NOMO-1 (cell line): ENCODE measurements around the gene CA10.

ENCODE experiments used
- DNase-seq, 2 experiments: peaks; one replicate each; lab custom pipeline; 2025; ENCODE audit not compliant: unreplicated experiment in 2 of 2; lab: John Stamatoyannopoulos, UW

Gene CA10

DNA sequence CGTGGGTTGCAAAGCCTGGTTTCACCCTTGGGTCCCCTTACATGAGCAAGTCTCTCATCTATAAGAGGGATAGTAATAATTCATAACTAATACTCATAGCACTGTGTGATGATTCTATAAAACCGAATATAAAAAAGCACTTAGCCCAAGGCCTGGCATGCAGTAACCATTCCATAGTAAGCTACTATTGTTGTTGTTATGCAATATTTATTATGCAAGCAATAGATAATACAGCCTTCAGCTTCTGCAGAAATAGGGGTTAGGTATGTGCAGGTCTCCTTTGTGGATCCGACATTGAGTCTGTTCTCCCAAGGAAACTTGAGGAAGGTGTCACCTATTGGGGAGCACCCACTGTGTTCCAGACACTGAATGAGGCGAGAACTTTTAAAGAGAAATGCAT lies 497.1 kb downstream of the CA10 start:
- no peak for DNase-seq

DNA sequence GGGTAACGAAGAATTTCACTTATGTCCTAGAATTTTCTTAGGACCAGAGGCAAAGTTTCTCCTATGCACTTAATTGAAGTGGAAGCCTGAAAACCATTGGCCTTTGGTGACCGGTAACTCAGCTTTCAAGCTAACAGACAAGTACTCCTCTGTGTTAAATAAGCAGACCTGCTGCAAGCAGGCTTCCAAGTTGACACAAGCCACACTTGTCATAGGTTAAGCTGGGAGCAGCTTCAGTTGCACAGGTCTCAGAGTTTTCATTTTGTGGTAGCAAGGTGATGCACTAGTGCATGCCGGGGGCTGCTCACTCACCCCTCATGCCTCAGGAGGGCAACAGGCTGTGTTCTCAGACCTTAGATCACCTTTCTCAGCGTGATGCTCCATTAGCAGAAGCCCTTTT lies 498.2 kb downstream of the CA10 start:
- DNase-seq = no peak

- no peak for DNase-seq
Measured at GRCh38 chr17:51657224-51657623, 501.3 kb downstream of the CA10 start.

DNA sequence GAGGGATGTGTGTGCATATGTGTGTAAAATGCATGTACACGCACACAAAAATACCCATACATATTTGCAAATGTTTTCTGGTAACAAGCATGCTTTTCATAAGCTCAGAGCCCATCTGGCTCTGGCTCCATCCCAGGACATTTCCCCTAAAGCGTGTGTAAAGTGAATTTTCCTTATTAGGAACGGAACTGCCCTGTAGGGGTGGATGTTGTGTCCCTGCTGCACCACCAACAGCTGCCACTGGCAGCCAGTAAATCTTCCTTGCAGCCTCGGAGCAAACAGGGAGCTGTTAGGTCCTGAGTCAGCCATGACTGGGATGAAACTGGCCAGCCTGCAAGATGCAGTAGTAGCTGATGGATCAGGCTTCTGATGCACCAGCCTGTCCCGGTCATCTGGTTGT lies 504.6 kb downstream of the CA10 start:
- no peak for DNase-seq

- no peak for DNase-seq
Measured at GRCh38 chr17:51652529-51652928, 506.0 kb downstream of the CA10 start.

GRCh38 chr17:51651513-51652298 lies 506.8 kb downstream of the CA10 start:
- DNase-seq = no peak

- DNase-seq = no peak
Measured at GRCh38 chr17:51650772-51651171, 507.7 kb downstream of the CA10 start.

GRCh38 chr17:51650202-51650601 lies 508.3 kb downstream of the CA10 start:
- DNase-seq = no peak

DNA sequence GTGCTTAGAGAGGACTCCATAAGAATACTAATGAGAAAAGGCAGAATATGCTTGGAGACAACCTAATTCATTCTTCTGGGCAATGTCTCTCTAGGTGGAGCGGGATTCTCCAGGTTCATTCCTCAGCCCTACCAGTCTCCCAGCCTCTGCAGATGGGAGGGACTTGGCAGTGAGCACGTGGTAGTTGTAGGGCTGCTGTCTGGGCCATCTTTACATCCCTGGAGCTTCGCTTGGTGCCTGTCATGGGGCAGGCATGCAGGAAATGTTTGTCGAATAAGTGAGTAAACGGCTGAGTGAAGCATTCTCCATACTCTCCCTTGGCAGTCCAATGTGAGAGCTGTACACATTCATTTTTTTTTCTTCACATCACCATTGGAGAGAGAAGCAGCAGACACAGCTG lies 510.7 kb downstream of the CA10 start:
- no peak for DNase-seq

DNA sequence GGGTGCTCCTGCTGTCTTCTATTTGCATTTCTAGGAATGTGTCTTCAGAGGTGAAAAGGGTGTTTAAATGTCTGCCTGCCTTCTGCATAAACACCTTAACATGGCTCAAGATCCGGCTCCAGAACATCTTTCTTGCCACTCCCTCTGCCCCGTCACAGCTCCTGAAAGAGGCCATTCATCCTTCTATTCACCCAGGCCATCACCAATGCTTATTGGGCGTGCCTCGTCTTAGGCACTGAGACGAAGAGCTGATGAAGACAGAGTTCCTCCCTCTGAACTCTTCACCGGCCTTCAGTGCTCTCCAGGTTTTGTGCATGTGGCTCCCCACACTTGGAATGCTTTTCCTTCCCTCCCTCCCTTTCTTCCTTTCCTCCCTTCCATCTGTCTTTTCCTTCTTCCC lies 511.4 kb downstream of the CA10 start:
- DNase-seq = no peak

GRCh38 chr17:51646539-51646938 lies 512.0 kb downstream of the CA10 start:
- DNase-seq = no peak

DNA sequence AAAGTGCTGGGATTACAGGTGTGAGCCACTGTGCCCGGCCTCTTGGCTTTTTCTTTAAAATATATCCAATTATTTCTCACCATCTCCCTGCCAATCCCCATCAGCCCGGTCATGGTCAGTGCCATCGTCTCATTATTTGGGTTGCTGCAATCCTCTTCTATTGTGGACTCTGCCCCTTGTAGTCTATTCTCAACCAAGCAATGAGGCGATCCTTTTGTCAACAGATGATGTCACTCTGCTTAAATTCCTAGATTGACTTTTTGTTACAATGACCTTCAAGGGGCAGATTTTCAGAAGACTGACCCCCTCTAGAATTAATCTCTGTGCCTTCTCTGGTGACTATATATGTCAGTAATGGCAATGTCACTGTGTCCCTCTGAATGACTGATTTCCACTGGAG lies 513.5 kb downstream of the CA10 start:
- DNase-seq = no peak

DNA sequence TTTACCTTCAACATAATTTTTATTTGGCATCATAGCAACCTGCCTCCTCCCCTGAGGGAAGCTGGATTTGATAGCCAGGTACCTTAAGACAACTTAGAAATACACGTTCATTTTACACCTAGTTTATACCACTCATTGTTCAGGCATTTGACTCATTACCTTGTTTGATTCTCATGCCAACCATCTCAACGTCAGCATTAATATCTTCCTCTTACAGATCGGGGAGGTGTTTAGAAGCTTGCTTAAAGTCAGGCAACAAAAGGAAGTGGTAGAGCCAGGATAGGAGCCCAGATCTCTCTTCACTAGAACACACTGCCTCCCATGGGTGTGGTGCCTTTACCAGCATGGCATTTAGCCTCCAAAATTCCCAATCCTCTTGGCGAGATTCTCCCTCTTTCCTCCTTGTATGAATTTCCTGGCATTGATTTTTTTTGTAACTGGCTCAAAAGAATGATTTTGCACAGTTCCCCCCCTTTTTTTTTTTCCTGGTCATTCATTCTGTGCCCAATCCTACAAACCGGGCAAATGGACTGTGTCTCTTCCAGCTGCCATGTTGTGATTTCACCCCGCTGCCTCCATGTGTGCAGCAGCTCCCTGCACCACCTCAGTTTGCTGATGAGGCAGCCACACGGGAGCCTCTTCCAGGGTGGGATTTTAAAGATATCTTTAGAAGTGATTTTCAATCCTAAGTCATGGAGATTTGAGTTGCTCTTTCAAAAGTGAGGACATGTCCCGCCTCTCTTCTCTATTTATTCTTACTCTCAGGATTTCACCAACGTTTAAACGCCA lies 514.6 kb downstream of the CA10 start:
- DNase-seq = no peak

DNA sequence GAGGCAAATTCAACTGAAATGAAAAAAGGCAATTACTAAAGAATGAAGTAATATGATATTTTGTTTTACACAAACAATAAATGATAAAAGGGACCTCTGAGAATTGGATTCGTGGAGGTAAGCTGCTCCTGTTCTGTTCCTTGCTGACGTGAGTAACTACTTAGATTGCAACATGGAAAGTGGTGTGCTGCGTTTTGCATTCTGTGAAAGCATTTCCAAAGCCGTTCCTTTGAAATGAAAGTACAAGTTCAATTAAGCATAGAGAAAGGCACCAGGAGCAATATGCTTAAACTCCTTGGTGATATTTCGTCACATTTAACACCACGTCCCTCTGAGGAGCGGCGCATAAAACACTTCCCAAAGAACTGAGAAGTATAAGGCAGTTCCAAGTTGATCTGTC lies 516.5 kb downstream of the CA10 start:
- DNase-seq = no peak

DNA sequence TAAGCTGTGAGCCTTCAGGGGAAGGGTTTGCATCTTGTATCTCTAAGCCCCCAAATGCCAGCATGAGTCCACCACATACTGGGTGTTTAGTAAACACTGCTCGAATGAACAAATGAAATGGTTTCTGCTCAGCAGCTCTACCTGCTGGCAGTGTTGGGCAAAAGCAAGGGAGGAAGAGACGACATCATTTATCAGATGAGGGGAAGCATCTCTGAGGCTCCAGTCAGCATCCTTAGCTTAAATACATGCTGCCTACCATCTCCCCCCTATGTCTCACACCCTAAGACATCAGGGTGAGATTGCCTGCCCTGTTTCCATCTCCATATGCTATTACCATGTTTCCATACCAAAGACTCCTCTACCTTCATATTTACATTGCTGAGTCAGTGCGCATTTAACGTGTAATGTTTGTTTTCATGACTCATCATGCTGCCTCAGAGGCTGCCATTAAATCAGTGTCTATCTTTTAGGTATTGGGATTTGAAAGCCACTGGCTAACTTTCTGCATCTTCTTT lies 518.3 kb downstream of the CA10 start:
- DNase-seq = no peak

DNA sequence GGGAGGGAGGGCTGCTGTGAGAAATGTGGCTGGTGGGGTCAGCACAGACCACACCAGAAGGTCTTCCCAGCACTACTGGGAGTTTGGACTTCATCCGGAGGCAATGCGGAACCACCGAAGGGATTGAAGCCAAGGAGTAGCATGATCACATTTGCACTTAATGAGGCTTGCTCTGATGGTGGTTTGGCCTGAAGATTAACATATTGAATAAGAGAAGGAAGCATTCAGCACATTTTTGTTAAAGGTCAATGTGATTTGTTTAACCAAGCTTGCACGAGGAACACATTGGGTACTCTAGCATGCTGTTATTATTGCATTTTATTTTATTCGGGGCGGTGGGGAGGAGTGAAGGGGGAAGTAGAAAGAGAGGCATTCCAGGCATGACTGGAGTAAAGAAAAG lies 519.5 kb downstream of the CA10 start:
- no peak for DNase-seq

- DNase-seq = no peak
Measured at GRCh38 chr17:51636291-51636690, 522.2 kb downstream of the CA10 start.

DNA sequence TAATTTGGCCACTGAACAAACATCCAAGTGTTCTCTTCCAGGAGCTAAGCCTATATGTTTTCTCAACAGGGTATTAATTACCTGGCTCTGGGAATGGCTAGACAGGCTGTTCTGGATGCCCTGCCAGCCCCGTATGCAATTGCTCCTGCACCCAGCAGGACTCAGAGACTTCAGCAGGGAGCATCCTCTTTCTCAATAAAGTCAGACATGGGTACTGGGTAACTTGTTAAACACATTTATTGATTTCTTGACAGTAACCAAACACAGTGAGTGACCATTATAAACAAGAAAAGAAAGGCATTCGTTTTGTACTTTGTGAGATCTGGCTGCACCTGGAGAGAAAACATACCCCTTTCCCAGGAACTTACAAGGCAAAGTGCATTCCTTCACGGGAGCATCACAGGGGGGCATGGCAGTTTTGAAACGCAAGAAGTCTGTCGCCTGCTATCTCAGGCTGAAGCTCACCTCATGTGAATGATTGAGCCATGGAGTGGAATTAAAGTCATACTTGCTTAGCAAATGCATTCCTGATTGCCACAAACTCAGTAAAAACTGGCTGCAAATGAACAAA lies 528.3 kb downstream of the CA10 start:
- no peak for DNase-seq

- no peak for DNase-seq
Measured at GRCh38 chr17:51629232-51629631, 529.3 kb downstream of the CA10 start.

- DNase-seq = no peak
Measured at GRCh38 chr17:51627779-51628178, 530.7 kb downstream of the CA10 start.

DNA sequence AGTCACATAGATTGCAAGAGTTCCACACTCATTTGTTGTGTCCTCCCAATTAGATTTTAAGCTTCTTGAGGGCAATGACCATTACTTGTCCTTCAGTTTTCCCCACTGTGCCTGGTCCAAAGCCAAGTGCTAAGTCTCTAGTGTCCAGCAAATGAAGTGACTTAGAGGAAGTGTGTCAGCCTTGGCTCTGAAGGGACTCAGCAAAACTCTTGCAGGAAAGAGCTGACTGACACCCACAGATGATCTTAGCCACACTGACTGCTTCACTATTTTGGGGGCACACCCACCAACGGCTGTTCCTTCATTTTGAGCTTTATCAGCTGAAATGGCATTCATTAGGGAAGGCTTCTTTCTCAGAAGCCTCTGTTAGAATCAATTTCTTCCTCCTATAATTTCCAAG lies 540.0 kb downstream of the CA10 start:
- DNase-seq = no peak

DNA sequence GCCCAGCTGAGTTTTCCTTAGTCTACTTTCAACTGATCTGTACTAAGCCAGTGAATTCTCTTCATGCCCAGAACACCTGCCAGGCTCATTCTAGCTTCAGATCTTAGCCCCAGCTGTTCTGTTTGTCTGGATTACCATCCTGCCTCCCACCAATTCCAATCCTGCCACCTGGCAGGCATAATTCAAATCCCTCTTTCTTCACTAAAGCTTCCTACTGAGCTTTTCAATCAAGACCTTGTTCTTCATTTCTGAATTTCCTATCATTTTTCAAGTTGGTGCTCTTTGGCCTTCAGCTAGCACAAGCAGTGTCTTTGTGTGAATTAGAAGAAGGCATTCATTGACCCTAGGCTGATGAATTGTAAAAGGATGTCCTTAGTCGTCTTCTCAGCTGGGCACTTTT lies 540.5 kb downstream of the CA10 start:
- DNase-seq = no peak
